ENCODE measurements around the gene OR2T3.
"Not testable (repeated sequence)": the region's sequence is repeated elsewhere in the genome, so short reads cannot be mapped to it uniquely, and the experiment has no call there.

The OR2T3 gene

GRCh38 chr1:248473051-248473450 lies at the start of gene OR2T3:
Gene OR2T3 (plus strand): TSS chr1:248473351. CDS start chr1:248473351, 0 bp downstream.
- not testable (repeated sequence) for DNase-seq

- DNase-seq = not testable (repeated sequence)
Measured at GRCh38 chr1:248427526-248428191, 45.5 kb upstream of the OR2T3 start.

- DNase-seq = not testable (repeated sequence)
Measured at GRCh38 chr1:248428192-248428533, 45.0 kb upstream of the OR2T3 start.

- DNase-seq = not testable (repeated sequence)
Measured at GRCh38 chr1:248431683-248432082, 41.5 kb upstream of the OR2T3 start.

- DNase-seq = not testable (repeated sequence)
Measured at GRCh38 chr1:248432201-248432600, 41.0 kb upstream of the OR2T3 start.

GRCh38 chr1:248433811-248434415 lies 39.2 kb upstream of the OR2T3 start:
- DNase-seq = not testable (repeated sequence)

- DNase-seq = not testable (repeated sequence)
Measured at GRCh38 chr1:248434913-248435312, 38.2 kb upstream of the OR2T3 start.

- DNase-seq = not testable (repeated sequence)
Measured at GRCh38 chr1:248436303-248436702, 36.8 kb upstream of the OR2T3 start.

- DNase-seq = not testable (repeated sequence)
Measured at GRCh38 chr1:248438668-248439067, 34.5 kb upstream of the OR2T3 start.

GRCh38 chr1:248439283-248439682 lies 33.9 kb upstream of the OR2T3 start:
- DNase-seq = not testable (repeated sequence)

GRCh38 chr1:248442500-248443277 lies 30.5 kb upstream of the OR2T3 start:
- not testable (repeated sequence) for DNase-seq

- not testable (repeated sequence) for DNase-seq
Measured at GRCh38 chr1:248444603-248445002, 28.5 kb upstream of the OR2T3 start.

- not testable (repeated sequence) for DNase-seq
Measured at GRCh38 chr1:248445399-248445798, 27.8 kb upstream of the OR2T3 start, which contains the start of gene OR2T2. Gene OR2T2 (plus strand): TSS chr1:248445637. CDS start chr1:248452798, 7,161 bp downstream.

- DNase-seq = not testable (repeated sequence)
Measured at GRCh38 chr1:248448409-248449074, 24.6 kb upstream of the OR2T3 start.

- DNase-seq = not testable (repeated sequence)
Measured at GRCh38 chr1:248449821-248450465, 23.2 kb upstream of the OR2T3 start.

GRCh38 chr1:248450466-248451145 lies 22.5 kb upstream of the OR2T3 start:
- DNase-seq = not testable (repeated sequence)

- DNase-seq = not testable (repeated sequence)
Measured at GRCh38 chr1:248453619-248454018, 19.5 kb upstream of the OR2T3 start.

GRCh38 chr1:248455045-248455444 lies 18.1 kb upstream of the OR2T3 start:
- DNase-seq = not testable (repeated sequence)

- not testable (repeated sequence) for DNase-seq
Measured at GRCh38 chr1:248456635-248457034, 16.5 kb upstream of the OR2T3 start.

- DNase-seq = not testable (repeated sequence)
Measured at GRCh38 chr1:248459117-248459516, 14.0 kb upstream of the OR2T3 start.

- DNase-seq = no peak
Measured at GRCh38 chr1:248471154-248471553, 2.0 kb upstream of the OR2T3 start.

- not testable (repeated sequence) for DNase-seq
Measured at GRCh38 chr1:248472111-248472510, 1.0 kb upstream of the OR2T3 start.
